Sigmoid colon (tissue), 3 donors: ENCODE data around the gene SLC25A51.

Experiments
- CTCF ChIP-seq, 4 experiments: fragments of 450-650 bp in 3 of 4; fragments of 200-600 bp in 1 of 4; IDR thresholded peaks; one replicate each; pipeline ENCODE4 v1.5.1; 2016 to 2019; ENCODE audit warnings: antibody characterized with exemption in 4 of 4, mild to moderate bottlenecking in 3 of 4, moderate library complexity in 2 of 4
- POLR2A ChIP-seq, 2 donors: fragments of 450-650 bp; IDR thresholded peaks; one replicate each; pipeline ENCODE4 v1.6.1; 2016; ENCODE audit warnings: antibody characterized with exemption in 2 of 2, mild to moderate bottlenecking in 2 of 2, moderate library complexity in 2 of 2

- no peak for TF ChIP-seq CTCF (IDR thresholded peaks at IDR 0.05)
- no peak for TF ChIP-seq POLR2A (IDR thresholded peaks at IDR 0.05)
Observed at GRCh38 chr9:37909326-37909725, 5.4 kb upstream of the SLC25A51 start.
